Osteocyte (in vitro differentiated cells): ENCODE results near the gene FAM89A. TPM values are rescaled to one million over a fixed set of nuclear protein-coding genes. Genes with fewer than 3 reads are reported as not detected.
A peak's percentile ranks its signal among the peaks of the same experiment; 100 is the strongest.
"Not testable (repeated sequence)": the region's sequence is repeated elsewhere in the genome, so short reads cannot be mapped to it uniquely, and the experiment has no call there.

Source experiments
- DNase-seq: peaks from one replicate; pipeline ENCODE4 v3.0.0; 2021; ENCODE audit warnings: mixed read lengths; ENCODE audit not compliant: unreplicated experiment; ENCODE audit errors: extremely low spot score
- H3K27ac Mint-ChIP-seq: one replicate; pipeline ENCODE4 v1.8.0; 2021; ENCODE audit warnings: mild to moderate bottlenecking, mixed read lengths; ENCODE audit not compliant: unreplicated experiment
- H3K27me3 Mint-ChIP-seq: one replicate; pipeline ENCODE4 v1.8.0; 2021; ENCODE audit warnings: mixed read lengths; ENCODE audit not compliant: unreplicated experiment
- H3K36me3 Mint-ChIP-seq: one replicate; pipeline ENCODE4 v1.8.0; 2021; ENCODE audit warnings: mixed read lengths; ENCODE audit not compliant: unreplicated experiment
- H3K4me1 Mint-ChIP-seq: one replicate; pipeline ENCODE4 v1.8.0; 2021; ENCODE audit warnings: mixed read lengths; ENCODE audit not compliant: unreplicated experiment
- H3K4me3 Mint-ChIP-seq: one replicate; pipeline ENCODE4 v1.8.0; 2021; ENCODE audit warnings: mild to moderate bottlenecking, moderate library complexity, mixed read lengths; ENCODE audit not compliant: unreplicated experiment
- H3K9me3 Mint-ChIP-seq: one replicate; pipeline ENCODE4 v1.8.0; 2021; ENCODE audit warnings: mixed read lengths; ENCODE audit not compliant: unreplicated experiment
- CTCF ChIP-seq: fragments of 200-600 bp; sonication (generic); IDR thresholded peaks from 2 replicates; pipeline ENCODE4 v1.5.0; 2021; ENCODE audit warnings: antibody characterized with exemption, mild to moderate bottlenecking, moderate library complexity
- total RNA-seq: library from RNA; stranded (reverse); gene quantifications from 2 replicates; pipeline ENCODE4 v1.2.1, GENCODE V29; 2021

The FAM89A gene
- total RNA-seq, 1 donor from 2014 or later, result 14.8 TPM

GRCh38 chr1:230985711-230986110 lies 54.3 kb downstream of the FAM89A start:
- Mint-ChIP-seq H3K27ac (no peak overlapping the region), H3K9me3 (no peaks in the 10 kb centered on the region), H3K4me3 (no peak overlapping the region), H3K27me3 (no peaks in the 10 kb centered on the region), H3K4me1 (no peaks in the 10 kb centered on the region), H3K36me3 (peaks cover 2% of the 10 kb centered on the region)
- no peak for DNase-seq
- no peak for TF ChIP-seq CTCF

- H3K27me3 Mint-ChIP-seq, H3K9me3 Mint-ChIP-seq, H3K36me3 Mint-ChIP-seq, DNase-seq, H3K4me1 Mint-ChIP-seq, H3K4me3 Mint-ChIP-seq: not testable (repeated sequence)
- peak overlapping the region; percentile 38 for H3K27ac Mint-ChIP-seq
Observed at GRCh38 chr1:230984622-230985515, 55.2 kb downstream of the FAM89A start.

DNA sequence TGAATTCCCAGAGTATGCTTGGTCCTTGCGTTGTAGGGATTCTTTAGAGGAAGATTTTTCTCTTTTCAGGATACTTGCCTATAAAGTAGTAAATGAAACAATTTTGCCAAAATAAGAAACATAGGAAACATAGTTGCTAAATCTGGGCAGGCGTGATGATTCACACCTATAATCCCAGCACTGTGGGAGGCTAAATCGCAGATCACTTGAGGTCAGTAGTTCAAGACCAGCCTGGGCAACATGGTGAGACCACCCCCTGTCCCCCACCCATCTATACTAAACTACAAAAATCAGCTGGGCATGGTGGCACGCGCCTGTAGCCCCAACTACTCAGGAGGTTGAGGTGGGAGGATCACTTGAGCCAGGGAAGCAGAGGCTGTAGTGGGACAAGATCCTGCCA lies 56.2 kb downstream of the FAM89A start:
- Mint-ChIP-seq H3K27ac (no peak overlapping the region), H3K4me3 (no peak overlapping the region), H3K36me3 (peaks cover 2% of the 10 kb centered on the region)

GRCh38 chr1:230982696-230983095 lies 57.4 kb downstream of the FAM89A start:
- H3K4me3 Mint-ChIP-seq, result no peak overlapping the region
- H3K4me1 Mint-ChIP-seq, result peaks cover 16% of the 10 kb centered on the region
- no peak overlapping the region for H3K27ac Mint-ChIP-seq
- no peak for TF ChIP-seq CTCF
- no peaks in the 10 kb centered on the region for H3K27me3 Mint-ChIP-seq
- no peak for DNase-seq
- peaks cover 2% of the 10 kb centered on the region for H3K36me3 Mint-ChIP-seq
- no peaks in the 10 kb centered on the region for H3K9me3 Mint-ChIP-seq

More for the DNA sequence above, 56.2 kb downstream of the FAM89A start:
- no peaks in the 10 kb centered on the region for H3K27me3 Mint-ChIP-seq
- DNase-seq, result no peak
- H3K9me3 Mint-ChIP-seq, result no peaks in the 10 kb centered on the region
- peaks cover 15% of the 10 kb centered on the region for H3K4me1 Mint-ChIP-seq
- TF ChIP-seq CTCF, result no peak

DNA sequence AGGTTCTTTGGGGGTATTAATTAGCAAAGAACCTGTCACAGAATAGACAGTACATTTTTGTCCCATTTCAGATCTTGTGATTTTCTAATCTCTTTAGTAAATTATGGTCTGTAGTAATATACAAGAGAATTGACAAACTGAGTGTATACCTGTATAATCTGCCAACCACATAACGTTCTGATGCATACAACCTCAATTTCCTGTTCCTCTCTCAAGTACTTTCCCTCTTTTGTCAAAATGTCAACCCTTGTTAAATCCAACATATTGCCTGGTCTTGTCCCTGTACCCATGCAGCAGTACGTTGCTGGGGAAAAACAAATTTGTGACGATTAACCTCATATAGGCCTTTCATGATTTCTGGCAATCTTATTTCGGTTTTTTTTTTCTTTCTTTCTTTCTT lies 60.1 kb downstream of the FAM89A start:
- Mint-ChIP-seq H3K27me3 (no peaks in the 10 kb centered on the region), H3K9me3 (no peaks in the 10 kb centered on the region), H3K36me3 (no peaks in the 10 kb centered on the region), H3K4me1 (peaks cover 22% of the 10 kb centered on the region), H3K27ac (no peak overlapping the region), H3K4me3 (peak overlapping the region; percentile 98)
- TF ChIP-seq CTCF, result no peak
- DNase-seq, result no peak
